Smooth muscle cell (in vitro differentiated cells): ENCODE measurements around the gene TSEN54. TPM values are rescaled to one million over a fixed set of nuclear protein-coding genes. Genes with fewer than 3 reads are reported as not detected.

Experiments used
- DNase-seq: peaks from one replicate; lab custom pipeline; 2025; ENCODE audit not compliant: unreplicated experiment; lab: John Stamatoyannopoulos, UW
- H2AFZ ChIP-seq: fragments of 200-600 bp; sonication (generic); 2 replicates; pipeline ENCODE4 v1.6.0; 2016; ENCODE audit warnings: antibody characterized with exemption, low read depth, mild to moderate bottlenecking
- H3F3A ChIP-seq: fragments of 200-600 bp; sonication (generic); 2 replicates; pipeline ENCODE4 v1.6.0; 2017; ENCODE audit warnings: antibody characterized with exemption, low read depth
- H3K27ac ChIP-seq: fragments of 200-600 bp; sonication (generic); 2 replicates; pipeline ENCODE4 v1.5.1; 2016; ENCODE audit warnings: low read depth, mild to moderate bottlenecking
- H3K27me3 ChIP-seq: fragments of 200-600 bp; sonication (generic); 2 replicates; pipeline ENCODE4 v1.6.1; 2016; ENCODE audit warnings: low read depth, mild to moderate bottlenecking
- H3K36me3 ChIP-seq: fragments of 200-600 bp; sonication (generic); 2 replicates; pipeline ENCODE4 v1.5.1; 2016; ENCODE audit warnings: low read depth
- H3K4me1 ChIP-seq: fragments of 200-600 bp; sonication (generic); 2 replicates; pipeline ENCODE4 v1.5.1; 2016; ENCODE audit warnings: low read depth
- H3K4me2 ChIP-seq: fragments of 200-600 bp; sonication (generic); 2 replicates; pipeline ENCODE4 v1.6.0; 2016; ENCODE audit warnings: mild to moderate bottlenecking
- H3K4me3 ChIP-seq: fragments of 200-600 bp; sonication (generic); 2 replicates; pipeline ENCODE4 v1.5.1; 2016; ENCODE audit warnings: mild to moderate bottlenecking
- H3K79me2 ChIP-seq: fragments of 200-600 bp; sonication (generic); 2 replicates; pipeline ENCODE4 v1.6.0; 2016; ENCODE audit warnings: low read depth, mild to moderate bottlenecking
- H3K9ac ChIP-seq: fragments of 200-600 bp; sonication (generic); 2 replicates; pipeline ENCODE4 v1.6.0; 2016; ENCODE audit warnings: low read depth
- H3K9me3 ChIP-seq: fragments of 200-600 bp; sonication (generic); replicated peaks from 2 replicates; pipeline ENCODE4 v1.5.1; 2016; ENCODE audit warnings: low read depth
- H4K20me1 ChIP-seq: fragments of 200-600 bp; sonication (generic); 2 replicates; pipeline ENCODE4 v1.6.0; 2016; ENCODE audit warnings: low read depth
- WGBS: methylation state at CpG from one replicate; pipeline ENCODE4 v1.1.7; 2016; ENCODE audit warnings: low lambda C conversion rate; 5-methylcytosine and 5-hydroxymethylcytosine counted together
- polyA plus RNA-seq: library from polyadenylated mRNA; unstranded; fragments of >200 nt; fragmentation: Nextera tagmentation; extraction: Ambion mirVana; gene quantifications from 2 replicates; pipeline ENCODE4 v1.2.1, GENCODE V29; 2016
- total RNA-seq: library from RNA; depleted of rRNA; stranded (reverse); fragments of >200 nt; gene quantifications from 2 replicates; pipeline ENCODE4 v1.2.3, GENCODE V29; 2014
- TF ChIP-seq, protein P1 (sequence below): fragments of 200-600 bp; sonication (generic); IDR thresholded peaks from 2 replicates; pipeline ENCODE4 v1.5.1; 2017; ENCODE audit warnings: borderline replicate concordance, mild to moderate bottlenecking, antibody characterized with exemption; ENCODE audit not compliant: insufficient read depth, poor library complexity, severe bottlenecking

TSEN54 gene
- total and polyA plus RNA-seq, 2 experiments from 2014 or later, result 15.1 TPM

- H3K27ac ChIP-seq, result no peak overlapping the region
- DNase-seq, result no peak
- 92% methylated on average over 12 of the region's 13 CpGs for WGBS
Observed at GRCh38 chr17:75503976-75504346, 12.4 kb upstream of the TSEN54 start.

DNA sequence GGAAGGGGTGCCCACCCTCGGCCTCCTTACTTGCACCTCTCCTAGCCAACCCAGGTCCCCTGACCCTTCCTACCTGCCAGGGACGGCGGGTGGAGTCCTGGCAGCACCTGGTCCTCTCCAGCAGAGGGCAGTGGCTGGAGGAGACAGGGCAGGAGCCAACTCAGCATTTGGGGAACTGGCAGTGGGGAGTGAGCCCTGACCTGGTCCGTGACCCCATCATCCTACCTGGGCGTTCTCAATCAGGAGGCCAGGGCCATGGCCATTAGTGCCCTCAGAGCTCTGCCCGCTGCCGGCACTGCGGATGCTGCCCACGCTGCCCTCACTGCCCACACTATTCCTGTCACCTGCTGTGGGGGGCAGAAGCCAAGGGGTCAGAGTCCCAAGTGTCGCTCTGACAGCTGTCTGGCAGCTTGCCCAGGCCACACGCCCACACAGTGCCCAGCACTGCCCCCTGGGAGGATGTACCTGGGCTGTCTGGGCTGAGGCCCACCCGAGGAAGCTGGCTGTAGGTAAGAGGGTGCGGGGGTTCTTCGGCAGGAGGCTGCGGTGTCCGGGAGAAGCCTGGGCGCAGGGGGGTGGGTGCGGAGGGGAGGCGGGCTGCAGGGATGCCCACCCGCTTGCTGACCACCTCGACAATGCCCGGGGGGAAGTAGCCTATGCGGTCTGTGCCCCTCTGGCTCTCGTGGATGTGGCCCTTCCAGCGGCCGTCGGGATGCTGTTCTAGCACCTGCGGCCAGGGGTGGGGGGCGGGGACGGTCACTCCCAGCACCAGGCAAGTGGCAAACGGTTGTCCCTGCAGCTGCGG, 11.8 kb upstream of the TSEN54 start:
- Histone ChIP-seq H3K4me3 (no peak overlapping the region), H3K36me3 (no peaks in the 10 kb centered on the region), H4K20me1 (peaks cover 24% of the 10 kb centered on the region), H3K27ac (no peak overlapping the region), H3K4me2 (no peak overlapping the region), H2AFZ (no peak overlapping the region), H3K9ac (no peak overlapping the region), H3K4me1 (no peaks in the 10 kb centered on the region), H3F3A (no peaks in the 10 kb centered on the region), H3K79me2 (no peaks in the 10 kb centered on the region), H3K9me3 (no peaks in the 10 kb centered on the region), H3K27me3 (no peaks in the 10 kb centered on the region)
- WGBS, result 92% methylated on average over 22 of the region's 32 CpGs
- TF ChIP-seq, protein P1, sequence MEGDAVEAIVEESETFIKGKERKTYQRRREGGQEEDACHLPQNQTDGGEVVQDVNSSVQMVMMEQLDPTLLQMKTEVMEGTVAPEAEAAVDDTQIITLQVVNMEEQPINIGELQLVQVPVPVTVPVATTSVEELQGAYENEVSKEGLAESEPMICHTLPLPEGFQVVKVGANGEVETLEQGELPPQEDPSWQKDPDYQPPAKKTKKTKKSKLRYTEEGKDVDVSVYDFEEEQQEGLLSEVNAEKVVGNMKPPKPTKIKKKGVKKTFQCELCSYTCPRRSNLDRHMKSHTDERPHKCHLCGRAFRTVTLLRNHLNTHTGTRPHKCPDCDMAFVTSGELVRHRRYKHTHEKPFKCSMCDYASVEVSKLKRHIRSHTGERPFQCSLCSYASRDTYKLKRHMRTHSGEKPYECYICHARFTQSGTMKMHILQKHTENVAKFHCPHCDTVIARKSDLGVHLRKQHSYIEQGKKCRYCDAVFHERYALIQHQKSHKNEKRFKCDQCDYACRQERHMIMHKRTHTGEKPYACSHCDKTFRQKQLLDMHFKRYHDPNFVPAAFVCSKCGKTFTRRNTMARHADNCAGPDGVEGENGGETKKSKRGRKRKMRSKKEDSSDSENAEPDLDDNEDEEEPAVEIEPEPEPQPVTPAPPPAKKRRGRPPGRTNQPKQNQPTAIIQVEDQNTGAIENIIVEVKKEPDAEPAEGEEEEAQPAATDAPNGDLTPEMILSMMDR, result peak; percentile 44
- no peak for DNase-seq

More at GRCh38 chr17:75503976-75504346, 12.4 kb upstream of the TSEN54 start:
- H3K27me3 ChIP-seq, result no peaks in the 10 kb centered on the region
- H2AFZ ChIP-seq, result no peak overlapping the region
- no peaks in the 10 kb centered on the region for H3K9me3 ChIP-seq
- no peaks in the 10 kb centered on the region for H3K79me2 ChIP-seq
- no peak overlapping the region for H3K4me2 ChIP-seq
- H3F3A ChIP-seq, result no peaks in the 10 kb centered on the region
- no peaks in the 10 kb centered on the region for H3K36me3 ChIP-seq
- TF ChIP-seq, protein P1, result no peak
- no peak overlapping the region for H3K4me3 ChIP-seq
- no peaks in the 10 kb centered on the region for H3K4me1 ChIP-seq
- H3K9ac ChIP-seq, result no peak overlapping the region
- H4K20me1 ChIP-seq, result peaks cover 18% of the 10 kb centered on the region

- H3K9me3 ChIP-seq, result no peaks in the 10 kb centered on the region
- H3K79me2 ChIP-seq, result no peaks in the 10 kb centered on the region
- no peak overlapping the region for H3K9ac ChIP-seq
- no peaks in the 10 kb centered on the region for H3F3A ChIP-seq
- WGBS, result 91% methylated on average over 3 of the region's 4 CpGs
- H3K4me1 ChIP-seq, result no peaks in the 10 kb centered on the region
- no peaks in the 10 kb centered on the region for H3K36me3 ChIP-seq
- peaks cover 29% of the 10 kb centered on the region for H4K20me1 ChIP-seq
- no peaks in the 10 kb centered on the region for H3K27me3 ChIP-seq
- H3K27ac ChIP-seq, result no peak overlapping the region
- no peak overlapping the region for H3K4me3 ChIP-seq
- no peak overlapping the region for H3K4me2 ChIP-seq
- DNase-seq, result no peak
- TF ChIP-seq, protein P1, result no peak
- H2AFZ ChIP-seq, result no peak overlapping the region
Observed at GRCh38 chr17:75505152-75505409, 11.2 kb upstream of the TSEN54 start.

GRCh38 chr17:75505640-75506039, 10.7 kb upstream of the TSEN54 start:
- H3K9me3 ChIP-seq, result no peaks in the 10 kb centered on the region
- H3K36me3 ChIP-seq, result no peaks in the 10 kb centered on the region
- no peak overlapping the region for H2AFZ ChIP-seq
- H3K9ac ChIP-seq, result no peak overlapping the region
- H3K79me2 ChIP-seq, result no peaks in the 10 kb centered on the region
- H3F3A ChIP-seq, result no peaks in the 10 kb centered on the region
- DNase-seq, result no peak
- no peaks in the 10 kb centered on the region for H3K27me3 ChIP-seq
- no peak overlapping the region for H3K4me2 ChIP-seq
- TF ChIP-seq, protein P1, result no peak
- H3K4me1 ChIP-seq, result no peaks in the 10 kb centered on the region
- H3K4me3 ChIP-seq, result no peak overlapping the region
- H3K27ac ChIP-seq, result no peak overlapping the region
- peaks cover 35% of the 10 kb centered on the region for H4K20me1 ChIP-seq
- 94% methylated on average over 12 of the region's 15 CpGs for WGBS
